CD4-positive, alpha-beta T cell treated with Interleukin-10 for 1 hour (primary cell): Measurements from ENCODE around the gene RGCC.

ENCODE experiments used
- DNase-seq: peaks from one replicate; pipeline ENCODE4 v3.0.0-alpha.2; 2020

Gene RGCC

DNA sequence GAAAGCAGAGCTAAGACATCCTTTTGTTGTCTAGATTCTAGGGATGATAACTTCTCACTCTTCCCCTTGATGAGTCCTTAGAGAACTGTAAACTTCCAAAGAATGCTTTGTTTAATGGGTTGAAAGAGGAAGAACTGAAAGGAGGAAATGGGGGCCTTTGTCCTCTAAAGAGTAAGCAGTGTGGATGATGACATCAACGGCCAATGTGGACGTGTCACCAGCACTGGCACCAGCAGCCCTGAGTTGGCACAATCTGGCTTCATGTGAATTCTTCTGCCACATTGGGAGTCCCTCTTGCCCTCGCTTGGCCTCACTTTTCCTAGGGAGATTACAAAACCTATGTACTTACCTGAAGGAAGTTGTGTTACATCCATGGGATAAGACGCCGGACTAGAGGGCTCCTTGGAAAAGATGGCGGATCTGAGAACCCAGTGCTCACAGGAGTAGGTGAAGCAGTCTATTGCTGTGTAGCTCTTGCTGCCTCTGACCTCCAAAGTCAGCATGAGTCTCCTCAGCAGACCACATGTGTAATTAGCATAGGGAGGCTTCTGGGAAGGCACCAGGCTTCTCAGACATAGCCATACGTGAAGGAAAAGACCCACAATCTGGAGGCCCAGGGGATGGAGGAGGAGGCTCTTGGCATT, 62.8 kb downstream of the RGCC start:
- DNase-seq, result no peak
